Measurements from ENCODE around the gene COL5A2.

DNA sequence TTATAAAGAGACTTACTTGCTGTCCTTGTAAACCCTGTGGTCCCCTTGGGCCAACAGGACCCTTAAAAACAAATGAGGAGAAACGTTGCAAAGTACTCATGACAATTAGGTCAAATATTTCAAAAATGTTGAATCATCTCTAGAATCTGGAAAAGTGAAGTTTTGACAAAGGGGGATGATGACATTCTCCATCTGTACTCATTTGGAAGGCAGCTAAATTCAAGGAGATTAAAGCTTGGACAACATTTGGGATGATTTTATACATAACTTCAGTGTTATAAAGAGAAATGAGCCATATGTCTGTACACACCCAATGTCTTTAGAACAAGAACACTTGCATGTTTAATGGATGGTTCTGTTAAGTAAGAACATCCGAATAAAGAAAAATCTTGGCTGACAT lies 92.9 kb downstream of the COL5A2 start:
- TF ChIP-seq CTCF (IDR thresholded peaks at IDR 0.05) (no peak), POLR2A (IDR thresholded peaks at IDR 0.05) (no peak)
